ENCODE results near the gene FAT3.

FAT3 gene

DNA sequence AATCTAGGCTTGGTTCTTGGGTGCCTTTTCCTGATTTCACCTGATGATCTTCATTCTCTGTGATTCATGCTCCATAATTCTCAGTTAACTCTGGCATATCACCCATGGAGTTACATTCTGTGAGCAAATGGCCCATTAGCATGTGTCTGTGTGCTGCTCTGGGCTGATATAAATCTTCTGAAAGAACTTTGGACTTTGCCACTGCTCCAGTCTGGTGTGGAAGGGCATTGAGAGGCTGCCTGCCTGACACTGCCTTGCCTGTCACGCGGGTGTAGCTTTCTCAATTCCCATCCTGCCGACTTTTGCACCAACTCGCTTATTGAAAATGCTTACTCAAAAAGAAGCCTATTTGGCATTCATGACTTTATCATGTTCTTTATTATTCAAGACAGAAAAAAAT, 42.2 kb downstream of the FAT3 start:
- no peak overlapping the region for H3K9ac ChIP-seq
- no peaks in the 10 kb centered on the region for H3K79me2 ChIP-seq
- no peaks in the 10 kb centered on the region for H3K27me3 ChIP-seq (ENCODE audit: control insufficient read depth, insufficient read depth, low read length)
- no peak overlapping the region for H3K4me3 ChIP-seq (ENCODE audit: low read depth, low read length)
- no peak overlapping the region for H3K4me2 ChIP-seq (ENCODE audit: low read length)
- no peak overlapping the region for H2AFZ ChIP-seq
- H3K36me3 ChIP-seq (ENCODE audit: control insufficient read depth, insufficient read depth, low read length): no peaks in the 10 kb centered on the region
- H3K4me1 ChIP-seq: no peaks in the 10 kb centered on the region
- H3K9me3 ChIP-seq (ENCODE audit: control insufficient read depth, low read length): no peaks in the 10 kb centered on the region
- no peak overlapping the region for H3K27ac ChIP-seq
- TF ChIP-seq, protein P1, sequence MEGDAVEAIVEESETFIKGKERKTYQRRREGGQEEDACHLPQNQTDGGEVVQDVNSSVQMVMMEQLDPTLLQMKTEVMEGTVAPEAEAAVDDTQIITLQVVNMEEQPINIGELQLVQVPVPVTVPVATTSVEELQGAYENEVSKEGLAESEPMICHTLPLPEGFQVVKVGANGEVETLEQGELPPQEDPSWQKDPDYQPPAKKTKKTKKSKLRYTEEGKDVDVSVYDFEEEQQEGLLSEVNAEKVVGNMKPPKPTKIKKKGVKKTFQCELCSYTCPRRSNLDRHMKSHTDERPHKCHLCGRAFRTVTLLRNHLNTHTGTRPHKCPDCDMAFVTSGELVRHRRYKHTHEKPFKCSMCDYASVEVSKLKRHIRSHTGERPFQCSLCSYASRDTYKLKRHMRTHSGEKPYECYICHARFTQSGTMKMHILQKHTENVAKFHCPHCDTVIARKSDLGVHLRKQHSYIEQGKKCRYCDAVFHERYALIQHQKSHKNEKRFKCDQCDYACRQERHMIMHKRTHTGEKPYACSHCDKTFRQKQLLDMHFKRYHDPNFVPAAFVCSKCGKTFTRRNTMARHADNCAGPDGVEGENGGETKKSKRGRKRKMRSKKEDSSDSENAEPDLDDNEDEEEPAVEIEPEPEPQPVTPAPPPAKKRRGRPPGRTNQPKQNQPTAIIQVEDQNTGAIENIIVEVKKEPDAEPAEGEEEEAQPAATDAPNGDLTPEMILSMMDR (IDR thresholded peaks at IDR 0.05): no peak

DNA sequence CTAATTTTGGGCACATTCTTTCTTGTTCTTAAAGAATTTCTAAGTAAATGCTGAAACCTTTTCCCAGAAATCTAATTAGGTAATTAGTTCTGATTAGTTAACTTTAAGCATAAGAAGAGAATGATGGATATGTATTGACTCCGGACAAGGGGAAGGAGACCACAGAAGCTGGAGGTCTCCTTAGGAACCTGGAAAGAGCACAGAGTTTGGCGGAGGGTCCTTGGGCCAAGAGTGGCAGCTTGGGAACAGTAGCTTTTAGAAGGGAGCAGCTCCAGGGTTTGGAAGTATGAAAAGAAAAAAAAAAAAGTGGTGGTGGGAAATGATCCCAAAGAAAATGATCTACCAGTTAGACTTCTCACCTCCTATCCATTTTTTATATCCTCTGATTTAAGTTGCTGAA, 42.7 kb downstream of the FAT3 start:
- TF ChIP-seq, protein P1 (IDR thresholded peaks at IDR 0.05): no peak
- H3K4me3 ChIP-seq (ENCODE audit: low read depth, low read length): no peak overlapping the region
- H3K9ac ChIP-seq: no peak overlapping the region
- H3K4me1 ChIP-seq: no peaks in the 10 kb centered on the region
- H2AFZ ChIP-seq: no peak overlapping the region
- no peak overlapping the region for H3K4me2 ChIP-seq (ENCODE audit: low read length)
- H3K9me3 ChIP-seq (ENCODE audit: control insufficient read depth, low read length): no peaks in the 10 kb centered on the region
- no peak overlapping the region for H3K27ac ChIP-seq
- no peaks in the 10 kb centered on the region for H3K36me3 ChIP-seq (ENCODE audit: control insufficient read depth, insufficient read depth, low read length)
- H3K27me3 ChIP-seq (ENCODE audit: control insufficient read depth, insufficient read depth, low read length): no peaks in the 10 kb centered on the region
- no peaks in the 10 kb centered on the region for H3K79me2 ChIP-seq

DNA sequence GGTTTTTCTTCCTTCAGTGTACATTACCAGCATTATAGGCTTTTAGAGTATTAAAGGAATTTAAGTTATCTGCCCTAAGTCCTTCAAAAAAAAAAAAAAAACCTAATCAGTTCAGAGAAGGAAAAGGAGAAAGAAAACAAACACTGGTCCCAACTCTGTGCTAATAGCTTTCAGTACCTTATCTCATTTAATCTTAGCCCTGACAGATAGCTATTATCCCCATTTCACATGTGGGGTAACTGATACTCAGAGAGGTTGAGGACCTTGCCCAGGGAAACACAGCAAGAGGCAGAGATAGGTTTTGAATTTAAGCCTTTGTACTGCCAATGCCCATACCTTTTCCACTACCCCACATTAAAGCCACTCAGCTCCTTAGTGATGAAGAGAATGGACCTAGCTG, 43.4 kb downstream of the FAT3 start:
- no peaks in the 10 kb centered on the region for H3K36me3 ChIP-seq (ENCODE audit: control insufficient read depth, insufficient read depth, low read length)
- H3K79me2 ChIP-seq: no peaks in the 10 kb centered on the region
- no peak overlapping the region for H3K4me3 ChIP-seq (ENCODE audit: low read depth, low read length)
- H3K9me3 ChIP-seq (ENCODE audit: control insufficient read depth, low read length): no peaks in the 10 kb centered on the region
- no peak overlapping the region for H3K9ac ChIP-seq
- no peak overlapping the region for H3K4me2 ChIP-seq (ENCODE audit: low read length)
- no peaks in the 10 kb centered on the region for H3K4me1 ChIP-seq
- no peak overlapping the region for H2AFZ ChIP-seq
- H3K27me3 ChIP-seq (ENCODE audit: control insufficient read depth, insufficient read depth, low read length): no peaks in the 10 kb centered on the region
- TF ChIP-seq, protein P1 (IDR thresholded peaks at IDR 0.05): no peak
- H3K27ac ChIP-seq: no peak overlapping the region

DNA sequence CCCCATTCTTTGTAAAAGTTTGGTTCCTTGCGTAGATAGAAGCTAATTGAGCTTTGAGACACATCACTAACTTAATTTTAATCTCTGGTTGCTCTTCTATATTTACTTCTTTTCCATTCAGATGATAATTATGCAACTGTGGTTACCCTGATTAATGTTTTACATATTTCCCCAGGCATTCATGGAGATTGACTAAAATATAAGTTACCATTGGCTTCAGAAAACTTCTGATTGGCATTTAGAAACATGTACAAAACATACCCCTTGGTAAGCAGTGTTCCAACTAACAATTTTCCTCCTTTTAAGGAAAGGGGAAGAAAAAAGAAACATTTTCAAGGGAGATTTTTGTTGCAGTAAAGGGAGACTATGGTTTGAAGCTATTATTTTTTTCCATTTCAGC, 43.9 kb downstream of the FAT3 start:
- Histone ChIP-seq H2AFZ (no peak overlapping the region), H3K4me1 (no peaks in the 10 kb centered on the region), H3K27ac (no peak overlapping the region), H3K4me2 (ENCODE audit: low read length) (no peak overlapping the region), H3K9ac (no peak overlapping the region), H3K9me3 (ENCODE audit: control insufficient read depth, low read length) (no peaks in the 10 kb centered on the region), H3K27me3 (ENCODE audit: control insufficient read depth, insufficient read depth, low read length) (no peaks in the 10 kb centered on the region), H3K4me3 (ENCODE audit: low read depth, low read length) (no peak overlapping the region), H3K79me2 (no peaks in the 10 kb centered on the region), H3K36me3 (ENCODE audit: control insufficient read depth, insufficient read depth, low read length) (no peaks in the 10 kb centered on the region)
- TF ChIP-seq, protein P1 (IDR thresholded peaks at IDR 0.05): no peak

DNA sequence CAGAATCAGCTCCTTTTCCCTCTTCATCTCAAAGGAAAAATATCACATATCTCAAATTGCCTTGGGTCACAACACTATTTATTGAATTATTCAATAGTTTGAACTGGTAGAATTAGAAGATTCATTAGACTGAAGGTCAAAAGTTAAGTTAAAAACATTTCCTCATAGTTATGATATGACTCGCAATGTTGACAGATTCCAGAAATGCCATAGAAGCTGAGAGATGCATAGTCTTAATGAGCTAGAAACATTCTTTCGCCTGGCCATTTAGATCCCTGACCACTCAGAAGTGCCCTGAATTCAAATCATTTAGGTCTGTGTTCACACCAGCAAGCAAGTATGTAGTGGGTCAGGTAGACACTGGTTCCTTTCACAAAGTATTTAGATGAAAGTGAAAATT, 44.4 kb downstream of the FAT3 start:
- H3K4me1 ChIP-seq: no peaks in the 10 kb centered on the region
- H3K27me3 ChIP-seq (ENCODE audit: control insufficient read depth, insufficient read depth, low read length): no peaks in the 10 kb centered on the region
- H3K79me2 ChIP-seq: no peaks in the 10 kb centered on the region
- H3K4me2 ChIP-seq (ENCODE audit: low read length): no peak overlapping the region
- no peak overlapping the region for H3K27ac ChIP-seq
- no peak overlapping the region for H3K4me3 ChIP-seq (ENCODE audit: low read depth, low read length)
- TF ChIP-seq, protein P1 (IDR thresholded peaks at IDR 0.05): no peak
- no peaks in the 10 kb centered on the region for H3K36me3 ChIP-seq (ENCODE audit: control insufficient read depth, insufficient read depth, low read length)
- no peak overlapping the region for H3K9ac ChIP-seq
- H3K9me3 ChIP-seq (ENCODE audit: control insufficient read depth, low read length): no peaks in the 10 kb centered on the region
- H2AFZ ChIP-seq: no peak overlapping the region

Data from parathyroid adenoma (tissue), 2 donors.